UCSD-AML1 (cell line): ENCODE data around the gene SHROOM2.

Source experiments
- DNase-seq: peaks from one replicate; lab custom pipeline; 2025; ENCODE audit not compliant: unreplicated experiment; lab: John Stamatoyannopoulos, UW

SHROOM2 gene

DNA sequence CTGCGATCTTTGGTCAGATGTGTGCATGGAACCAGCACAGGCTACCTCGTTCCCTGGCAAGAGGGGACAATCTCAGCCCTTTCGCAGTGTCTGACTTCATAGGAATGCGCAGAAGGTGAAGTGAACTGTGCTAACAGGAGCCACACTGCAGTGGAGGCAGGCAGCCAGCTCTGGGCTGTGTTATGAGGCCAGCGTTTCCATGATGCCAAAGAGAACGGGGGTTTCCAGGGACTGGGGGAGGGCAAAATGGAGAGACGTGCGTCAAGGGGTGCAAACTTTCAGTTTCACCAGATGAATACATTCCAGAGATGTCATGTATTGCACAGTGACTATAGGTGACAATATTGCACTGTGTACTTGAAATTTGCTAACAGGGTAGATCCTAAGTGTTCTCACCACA, 211.3 kb downstream of the SHROOM2 start:
- no peak for DNase-seq
